GM12878 (cell line): ENCODE measurements around the gene VASH2. TPM values are rescaled to one million over a fixed set of nuclear protein-coding genes. Genes with fewer than 3 reads are reported as not detected.

Experiments used
- EGR1 ChIP-seq, 2 experiments: IDR thresholded peaks; 1 replicate in 1 of 2; 2 replicates in 1 of 2; pipeline ENCODE4 v1.6.1; 2011 to 2012; ENCODE audit warnings: low read depth in 2 of 2, low read length in 2 of 2, borderline replicate concordance in 1 of 2, mild to moderate bottlenecking in 1 of 2, moderate library complexity in 1 of 2
- HDGF ChIP-seq: fragments of 450-650 bp; IDR thresholded peaks from 2 replicates; pipeline ENCODE4 v1.6.1; 2016; ENCODE audit warnings: antibody characterized with exemption
- PML ChIP-seq: IDR thresholded peaks from 2 replicates; pipeline ENCODE4 v1.6.1; 2012; ENCODE audit warnings: low read length, inconsistent platforms
- RELA ChIP-seq: fragments of 450-650 bp; IDR thresholded peaks from 2 replicates; pipeline ENCODE4 v1.8.0; 2014; ENCODE audit warnings: borderline replicate concordance; ENCODE audit not compliant: partially characterized antibody
- STAT3 ChIP-seq: IDR thresholded peaks from 2 replicates; pipeline ENCODE4 v1.6.1; 2011; ENCODE audit warnings: low read depth, low read length, improper control_type of control experiment
- SUPT20H ChIP-seq: IDR thresholded peaks from 2 replicates; pipeline ENCODE4 v1.6.1; 2011; ENCODE audit warnings: low read depth, mild to moderate bottlenecking, low read length, moderate library complexity, borderline replicate concordance; ENCODE audit not compliant: control insufficient read depth
- polyA plus RNA-seq, 11 experiments: library from polyadenylated mRNA; depleted of rRNA in 4 of 11; unstranded in 6 of 11; stranded (reverse) in 5 of 11; fragments of >200 nt; fragmentation: Nextera tagmentation in 4 of 11; fragmentation: Illumina TruSeq in 1 of 11; extraction: Ambion mirVana in 4 of 11; extraction: Trizol in 1 of 11; gene quantifications; 1 replicate in 1 of 11; 2 replicates in 10 of 11; pipeline versions ENCODE4 v1.2.1 to v1.2.3, GENCODE V29; 2011 to 2016; ENCODE audit warnings: inconsistent platforms in 2 of 11, missing spikeins in 2 of 11, low read depth in 1 of 11
- total RNA-seq, 4 experiments: library from RNA; depleted of rRNA in 3 of 4; stranded (reverse); fragments of >200 nt in 3 of 4; fragmentation: Illumina TruSeq in 1 of 4; extraction: Trizol in 1 of 4; gene quantifications; 2 replicates each; pipeline versions ENCODE4 v1.2.1 to v1.2.3, GENCODE V29; 2013 to 2021
- TF ChIP-seq, protein P1 (sequence below): IDR thresholded peaks from 2 replicates; pipeline ENCODE4 v1.6.1; 2012; ENCODE audit warnings: improper control_type of control experiment, low read depth, low read length; ENCODE audit not compliant: insufficient replicate concordance
- TF ChIP-seq, protein P2 (sequence below): fragments of 450-650 bp; IDR thresholded peaks from 2 replicates; pipeline ENCODE4 v1.6.1; 2017; ENCODE audit warnings: low read depth, mild to moderate bottlenecking, moderate library complexity
- TF ChIP-seq, protein P3 (sequence below): fragments of 450-650 bp; IDR thresholded peaks from 2 replicates; pipeline ENCODE4 v1.6.1; 2017; ENCODE audit warnings: mild to moderate bottlenecking, moderate library complexity
- TF ChIP-seq, protein P4 (sequence below): fragments of 450-650 bp; IDR thresholded peaks from 2 replicates; pipeline ENCODE4 v1.6.1; 2017; ENCODE audit warnings: antibody characterized with exemption, mild to moderate bottlenecking, moderate library complexity

Gene VASH2
- total and polyA plus RNA-seq, 10 of the 15 experiments (the other 5 are each of a cell fraction or from before 2014, with no cell fraction given) = 5.4 to 29.7 (median 21.7) TPM

DNA sequence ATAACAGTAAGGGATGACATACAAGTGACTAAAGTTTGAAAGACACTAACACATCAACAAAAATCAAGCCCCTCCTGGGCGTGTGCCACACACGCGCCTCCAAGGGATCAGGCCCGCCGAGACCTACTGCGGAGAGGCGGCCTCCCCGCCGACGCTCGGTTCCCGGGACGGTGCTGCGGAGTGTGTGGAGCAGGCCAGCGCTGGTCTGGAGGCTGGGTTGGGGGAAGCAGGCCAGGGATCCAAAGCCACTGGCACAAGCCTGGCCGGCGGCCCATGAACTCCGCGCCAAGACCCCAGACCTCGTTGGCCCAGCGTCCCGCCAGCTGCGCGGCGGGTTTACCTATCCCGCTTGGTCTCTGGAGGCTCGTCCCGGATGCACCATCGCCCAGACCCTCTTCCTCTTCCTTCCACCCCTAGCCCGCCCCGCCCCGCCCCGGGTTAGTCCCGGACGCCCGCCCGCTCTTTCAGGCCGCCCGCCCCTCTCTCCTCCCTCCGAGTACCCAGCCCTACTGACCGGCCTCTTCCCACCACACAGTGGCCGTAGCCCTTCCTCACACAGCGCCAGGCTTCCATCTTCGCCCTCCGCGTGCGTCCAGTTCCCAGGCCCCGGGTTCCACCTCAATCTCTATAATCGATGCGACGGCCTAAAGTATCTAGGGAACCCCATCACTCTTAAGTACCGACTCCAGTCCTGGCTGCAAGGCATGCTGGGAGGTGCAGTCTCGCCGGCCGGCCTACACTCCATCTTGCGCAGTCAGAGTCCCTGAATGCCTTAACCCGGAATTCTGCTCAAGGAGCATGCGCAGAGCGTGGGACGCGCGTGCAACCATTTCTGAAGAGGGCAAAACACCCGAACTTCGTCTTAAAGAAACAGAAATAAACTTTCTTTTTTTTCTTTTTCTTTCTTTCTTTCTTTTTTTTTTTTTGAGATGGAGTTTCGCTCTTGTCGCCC lies 65.0 kb downstream of the VASH2 start, which contains the start of gene ANGEL2 (continued):
- TF ChIP-seq HDGF = peak; percentile 70; the same call in 1 of the 2 replicates
- TF ChIP-seq, protein P1, sequence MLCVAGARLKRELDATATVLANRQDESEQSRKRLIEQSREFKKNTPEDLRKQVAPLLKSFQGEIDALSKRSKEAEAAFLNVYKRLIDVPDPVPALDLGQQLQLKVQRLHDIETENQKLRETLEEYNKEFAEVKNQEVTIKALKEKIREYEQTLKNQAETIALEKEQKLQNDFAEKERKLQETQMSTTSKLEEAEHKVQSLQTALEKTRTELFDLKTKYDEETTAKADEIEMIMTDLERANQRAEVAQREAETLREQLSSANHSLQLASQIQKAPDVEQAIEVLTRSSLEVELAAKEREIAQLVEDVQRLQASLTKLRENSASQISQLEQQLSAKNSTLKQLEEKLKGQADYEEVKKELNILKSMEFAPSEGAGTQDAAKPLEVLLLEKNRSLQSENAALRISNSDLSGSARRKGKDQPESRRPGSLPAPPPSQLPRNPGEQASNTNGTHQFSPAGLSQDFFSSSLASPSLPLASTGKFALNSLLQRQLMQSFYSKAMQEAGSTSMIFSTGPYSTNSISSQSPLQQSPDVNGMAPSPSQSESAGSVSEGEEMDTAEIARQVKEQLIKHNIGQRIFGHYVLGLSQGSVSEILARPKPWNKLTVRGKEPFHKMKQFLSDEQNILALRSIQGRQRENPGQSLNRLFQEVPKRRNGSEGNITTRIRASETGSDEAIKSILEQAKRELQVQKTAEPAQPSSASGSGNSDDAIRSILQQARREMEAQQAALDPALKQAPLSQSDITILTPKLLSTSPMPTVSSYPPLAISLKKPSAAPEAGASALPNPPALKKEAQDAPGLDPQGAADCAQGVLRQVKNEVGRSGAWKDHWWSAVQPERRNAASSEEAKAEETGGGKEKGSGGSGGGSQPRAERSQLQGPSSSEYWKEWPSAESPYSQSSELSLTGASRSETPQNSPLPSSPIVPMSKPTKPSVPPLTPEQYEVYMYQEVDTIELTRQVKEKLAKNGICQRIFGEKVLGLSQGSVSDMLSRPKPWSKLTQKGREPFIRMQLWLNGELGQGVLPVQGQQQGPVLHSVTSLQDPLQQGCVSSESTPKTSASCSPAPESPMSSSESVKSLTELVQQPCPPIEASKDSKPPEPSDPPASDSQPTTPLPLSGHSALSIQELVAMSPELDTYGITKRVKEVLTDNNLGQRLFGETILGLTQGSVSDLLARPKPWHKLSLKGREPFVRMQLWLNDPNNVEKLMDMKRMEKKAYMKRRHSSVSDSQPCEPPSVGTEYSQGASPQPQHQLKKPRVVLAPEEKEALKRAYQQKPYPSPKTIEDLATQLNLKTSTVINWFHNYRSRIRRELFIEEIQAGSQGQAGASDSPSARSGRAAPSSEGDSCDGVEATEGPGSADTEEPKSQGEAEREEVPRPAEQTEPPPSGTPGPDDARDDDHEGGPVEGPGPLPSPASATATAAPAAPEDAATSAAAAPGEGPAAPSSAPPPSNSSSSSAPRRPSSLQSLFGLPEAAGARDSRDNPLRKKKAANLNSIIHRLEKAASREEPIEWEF = peak; percentile 24
- TF ChIP-seq STAT3 = no peak
- TF ChIP-seq RELA = peak; percentile 23
- TF ChIP-seq, protein P2, sequence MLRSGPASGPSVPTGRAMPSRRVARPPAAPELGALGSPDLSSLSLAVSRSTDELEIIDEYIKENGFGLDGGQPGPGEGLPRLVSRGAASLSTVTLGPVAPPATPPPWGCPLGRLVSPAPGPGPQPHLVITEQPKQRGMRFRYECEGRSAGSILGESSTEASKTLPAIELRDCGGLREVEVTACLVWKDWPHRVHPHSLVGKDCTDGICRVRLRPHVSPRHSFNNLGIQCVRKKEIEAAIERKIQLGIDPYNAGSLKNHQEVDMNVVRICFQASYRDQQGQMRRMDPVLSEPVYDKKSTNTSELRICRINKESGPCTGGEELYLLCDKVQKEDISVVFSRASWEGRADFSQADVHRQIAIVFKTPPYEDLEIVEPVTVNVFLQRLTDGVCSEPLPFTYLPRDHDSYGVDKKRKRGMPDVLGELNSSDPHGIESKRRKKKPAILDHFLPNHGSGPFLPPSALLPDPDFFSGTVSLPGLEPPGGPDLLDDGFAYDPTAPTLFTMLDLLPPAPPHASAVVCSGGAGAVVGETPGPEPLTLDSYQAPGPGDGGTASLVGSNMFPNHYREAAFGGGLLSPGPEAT = peak; percentile 85; the same call in 1 of the 2 replicates
- TF ChIP-seq, protein P3, sequence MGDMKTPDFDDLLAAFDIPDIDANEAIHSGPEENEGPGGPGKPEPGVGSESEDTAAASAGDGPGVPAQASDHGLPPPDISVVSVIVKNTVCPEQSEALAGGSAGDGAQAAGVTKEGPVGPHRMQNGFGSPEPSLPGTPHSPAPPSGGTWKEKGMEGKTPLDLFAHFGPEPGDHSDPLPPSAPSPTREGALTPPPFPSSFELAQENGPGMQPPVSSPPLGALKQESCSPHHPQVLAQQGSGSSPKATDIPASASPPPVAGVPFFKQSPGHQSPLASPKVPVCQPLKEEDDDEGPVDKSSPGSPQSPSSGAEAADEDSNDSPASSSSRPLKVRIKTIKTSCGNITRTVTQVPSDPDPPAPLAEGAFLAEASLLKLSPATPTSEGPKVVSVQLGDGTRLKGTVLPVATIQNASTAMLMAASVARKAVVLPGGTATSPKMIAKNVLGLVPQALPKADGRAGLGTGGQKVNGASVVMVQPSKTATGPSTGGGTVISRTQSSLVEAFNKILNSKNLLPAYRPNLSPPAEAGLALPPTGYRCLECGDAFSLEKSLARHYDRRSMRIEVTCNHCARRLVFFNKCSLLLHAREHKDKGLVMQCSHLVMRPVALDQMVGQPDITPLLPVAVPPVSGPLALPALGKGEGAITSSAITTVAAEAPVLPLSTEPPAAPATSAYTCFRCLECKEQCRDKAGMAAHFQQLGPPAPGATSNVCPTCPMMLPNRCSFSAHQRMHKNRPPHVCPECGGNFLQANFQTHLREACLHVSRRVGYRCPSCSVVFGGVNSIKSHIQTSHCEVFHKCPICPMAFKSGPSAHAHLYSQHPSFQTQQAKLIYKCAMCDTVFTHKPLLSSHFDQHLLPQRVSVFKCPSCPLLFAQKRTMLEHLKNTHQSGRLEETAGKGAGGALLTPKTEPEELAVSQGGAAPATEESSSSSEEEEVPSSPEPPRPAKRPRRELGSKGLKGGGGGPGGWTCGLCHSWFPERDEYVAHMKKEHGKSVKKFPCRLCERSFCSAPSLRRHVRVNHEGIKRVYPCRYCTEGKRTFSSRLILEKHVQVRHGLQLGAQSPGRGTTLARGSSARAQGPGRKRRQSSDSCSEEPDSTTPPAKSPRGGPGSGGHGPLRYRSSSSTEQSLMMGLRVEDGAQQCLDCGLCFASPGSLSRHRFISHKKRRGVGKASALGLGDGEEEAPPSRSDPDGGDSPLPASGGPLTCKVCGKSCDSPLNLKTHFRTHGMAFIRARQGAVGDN = peak; percentile 50; the same call in 1 of the 2 replicates
- TF ChIP-seq, protein P4, sequence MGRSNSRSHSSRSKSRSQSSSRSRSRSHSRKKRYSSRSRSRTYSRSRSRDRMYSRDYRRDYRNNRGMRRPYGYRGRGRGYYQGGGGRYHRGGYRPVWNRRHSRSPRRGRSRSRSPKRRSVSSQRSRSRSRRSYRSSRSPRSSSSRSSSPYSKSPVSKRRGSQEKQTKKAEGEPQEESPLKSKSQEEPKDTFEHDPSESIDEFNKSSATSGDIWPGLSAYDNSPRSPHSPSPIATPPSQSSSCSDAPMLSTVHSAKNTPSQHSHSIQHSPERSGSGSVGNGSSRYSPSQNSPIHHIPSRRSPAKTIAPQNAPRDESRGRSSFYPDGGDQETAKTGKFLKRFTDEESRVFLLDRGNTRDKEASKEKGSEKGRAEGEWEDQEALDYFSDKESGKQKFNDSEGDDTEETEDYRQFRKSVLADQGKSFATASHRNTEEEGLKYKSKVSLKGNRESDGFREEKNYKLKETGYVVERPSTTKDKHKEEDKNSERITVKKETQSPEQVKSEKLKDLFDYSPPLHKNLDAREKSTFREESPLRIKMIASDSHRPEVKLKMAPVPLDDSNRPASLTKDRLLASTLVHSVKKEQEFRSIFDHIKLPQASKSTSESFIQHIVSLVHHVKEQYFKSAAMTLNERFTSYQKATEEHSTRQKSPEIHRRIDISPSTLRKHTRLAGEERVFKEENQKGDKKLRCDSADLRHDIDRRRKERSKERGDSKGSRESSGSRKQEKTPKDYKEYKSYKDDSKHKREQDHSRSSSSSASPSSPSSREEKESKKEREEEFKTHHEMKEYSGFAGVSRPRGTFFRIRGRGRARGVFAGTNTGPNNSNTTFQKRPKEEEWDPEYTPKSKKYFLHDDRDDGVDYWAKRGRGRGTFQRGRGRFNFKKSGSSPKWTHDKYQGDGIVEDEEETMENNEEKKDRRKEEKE = no peak
- TF ChIP-seq PML = peak; percentile 68; the same call in 1 of the 2 replicates
- TF ChIP-seq EGR1 (IDR thresholded peaks at IDR 0.05; ENCODE audit: borderline replicate concordance in 1 of 2, low read depth in 2 of 2, low read length in 2 of 2) = 0 out of 3 replicates have a peak, but pooled peaks of 1 of the 2 experiments have one; percentile 10
- no peak for TF ChIP-seq SUPT20H
